Stomach (tissue), 4 donors: ENCODE results near the gene KRTAP4-1.
"Not testable (repeated sequence)": the region's sequence is repeated elsewhere in the genome, so short reads cannot be mapped to it uniquely, and the experiment has no call there.

Source experiments
- POLR2A ChIP-seq, 4 donors: fragments of 450-650 bp; IDR thresholded peaks; one replicate each; pipeline ENCODE4 v1.6.1; 2016; ENCODE audit warnings: antibody characterized with exemption in 4 of 4, control low read depth in 2 of 4, mild to moderate bottlenecking in 1 of 4, moderate library complexity in 1 of 4
- TF ChIP-seq, protein P1 (sequence below), 7 experiments: fragments of 450-650 bp in 4 of 7; fragments of 200-600 bp in 3 of 7; sonication (generic) in 3 of 7; IDR thresholded peaks; one replicate each; pipeline ENCODE4 v1.5.1; 2016 to 2019; ENCODE audit warnings: antibody characterized with exemption in 7 of 7, control low read depth in 2 of 7, mild to moderate bottlenecking in 1 of 7

DNA sequence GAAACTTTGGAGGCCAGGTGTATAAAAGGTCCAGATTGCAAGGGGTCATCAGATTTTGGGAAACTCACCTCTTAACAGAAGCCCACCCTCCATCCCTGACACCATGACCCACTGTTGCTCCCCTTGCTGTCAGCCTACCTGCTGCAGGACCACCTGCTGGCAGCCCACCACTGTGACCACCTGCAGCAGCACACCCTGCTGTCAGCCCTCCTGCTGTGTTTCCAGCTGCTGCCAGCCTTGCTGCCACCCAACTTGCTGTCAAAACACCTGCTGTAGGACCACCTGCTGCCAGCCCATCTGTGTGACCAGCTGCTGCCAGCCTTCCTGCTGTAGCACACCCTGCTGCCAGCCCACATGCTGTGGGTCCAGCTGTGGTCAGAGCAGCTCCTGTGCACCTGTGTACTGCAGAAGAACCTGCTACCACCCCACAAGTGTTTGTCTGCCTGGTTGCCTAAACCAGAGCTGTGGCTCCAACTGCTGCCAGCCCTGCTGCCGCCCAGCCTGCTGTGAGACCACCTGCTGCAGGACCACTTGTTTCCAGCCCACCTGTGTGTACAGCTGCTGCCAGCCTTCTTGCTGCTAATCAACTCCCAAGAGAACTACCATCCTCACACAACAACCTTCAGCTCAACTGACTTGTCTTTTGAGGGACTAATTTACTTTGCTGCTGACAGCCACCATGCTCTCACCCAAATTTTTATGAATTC lies 47.8 kb upstream of the KRTAP4-1 start, which contains the start of gene KRTAP9-3:
- TF ChIP-seq, protein P1, sequence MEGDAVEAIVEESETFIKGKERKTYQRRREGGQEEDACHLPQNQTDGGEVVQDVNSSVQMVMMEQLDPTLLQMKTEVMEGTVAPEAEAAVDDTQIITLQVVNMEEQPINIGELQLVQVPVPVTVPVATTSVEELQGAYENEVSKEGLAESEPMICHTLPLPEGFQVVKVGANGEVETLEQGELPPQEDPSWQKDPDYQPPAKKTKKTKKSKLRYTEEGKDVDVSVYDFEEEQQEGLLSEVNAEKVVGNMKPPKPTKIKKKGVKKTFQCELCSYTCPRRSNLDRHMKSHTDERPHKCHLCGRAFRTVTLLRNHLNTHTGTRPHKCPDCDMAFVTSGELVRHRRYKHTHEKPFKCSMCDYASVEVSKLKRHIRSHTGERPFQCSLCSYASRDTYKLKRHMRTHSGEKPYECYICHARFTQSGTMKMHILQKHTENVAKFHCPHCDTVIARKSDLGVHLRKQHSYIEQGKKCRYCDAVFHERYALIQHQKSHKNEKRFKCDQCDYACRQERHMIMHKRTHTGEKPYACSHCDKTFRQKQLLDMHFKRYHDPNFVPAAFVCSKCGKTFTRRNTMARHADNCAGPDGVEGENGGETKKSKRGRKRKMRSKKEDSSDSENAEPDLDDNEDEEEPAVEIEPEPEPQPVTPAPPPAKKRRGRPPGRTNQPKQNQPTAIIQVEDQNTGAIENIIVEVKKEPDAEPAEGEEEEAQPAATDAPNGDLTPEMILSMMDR (IDR thresholded peaks at IDR 0.05), result not testable (repeated sequence)
- not testable (repeated sequence) for TF ChIP-seq POLR2A (IDR thresholded peaks at IDR 0.05)
